Progenitor cell of endocrine pancreas (in vitro differentiated cells): ENCODE measurements around the gene CFAP119. TPM values are rescaled to one million over a fixed set of nuclear protein-coding genes. Genes with fewer than 3 reads are reported as not detected.
A peak's percentile ranks its signal among the peaks of the same experiment; 100 is the strongest.

ENCODE experiments used
- DNase-seq: peaks from one replicate; pipeline ENCODE4 v3.0.0; 2021; ENCODE audit warnings: low spot score; ENCODE audit not compliant: unreplicated experiment
- H3K27ac Mint-ChIP-seq: 2 replicates; pipeline ENCODE4 v1.8.0; 2021; ENCODE audit warnings: mild to moderate bottlenecking, moderate library complexity, mixed read lengths
- H3K27me3 Mint-ChIP-seq: 2 replicates; pipeline ENCODE4 v1.8.0; 2021; ENCODE audit warnings: mixed read lengths
- H3K36me3 Mint-ChIP-seq: 2 replicates; pipeline ENCODE4 v1.8.0; 2022; ENCODE audit warnings: mixed read lengths; ENCODE audit not compliant: insufficient read depth
- H3K4me1 Mint-ChIP-seq: 2 replicates; pipeline ENCODE4 v1.8.0; 2021; ENCODE audit warnings: low read depth, mixed read lengths
- H3K4me3 Mint-ChIP-seq: 2 replicates; pipeline ENCODE4 v1.8.0; 2021; ENCODE audit warnings: low read depth, mild to moderate bottlenecking, moderate library complexity, mixed read lengths
- H3K9me3 Mint-ChIP-seq: 2 replicates; pipeline ENCODE4 v1.8.0; 2021; ENCODE audit warnings: low read depth, mixed read lengths
- CTCF ChIP-seq: fragments of 200-600 bp; sonication (generic); IDR thresholded peaks from one replicate; pipeline ENCODE4 v1.5.0; 2021; ENCODE audit warnings: antibody characterized with exemption, mild to moderate bottlenecking; ENCODE audit not compliant: unreplicated experiment
- total RNA-seq: library from RNA; stranded (reverse); gene quantifications from 2 replicates; pipeline ENCODE4 v1.2.1, GENCODE V29; 2021

The CFAP119 gene
- total RNA-seq, 1 donor from 2014 or later: 19.3 TPM

- H3K27ac Mint-ChIP-seq: no peak overlapping the region
- peaks cover 11% of the 10 kb centered on the region for H3K4me1 Mint-ChIP-seq
- H3K4me3 Mint-ChIP-seq: no peak overlapping the region
- no peaks in the 10 kb centered on the region for H3K27me3 Mint-ChIP-seq
- H3K9me3 Mint-ChIP-seq: no peaks in the 10 kb centered on the region
- DNase-seq: no peak
- no peak for TF ChIP-seq CTCF
- H3K36me3 Mint-ChIP-seq: peaks cover 32% of the 10 kb centered on the region
Measured at GRCh38 chr16:30737794-30738648, 23.8 kb downstream of the CFAP119 start.

- H3K36me3 Mint-ChIP-seq: peaks cover 32% of the 10 kb centered on the region
- H3K27me3 Mint-ChIP-seq: no peaks in the 10 kb centered on the region
- DNase-seq: no peak
Measured at GRCh38 chr16:30736995-30737793, 24.7 kb downstream of the CFAP119 start.

GRCh38 chr16:30731411-30731810 lies 30.5 kb downstream of the CFAP119 start:
- no peak for DNase-seq
- no peaks in the 10 kb centered on the region for H3K9me3 Mint-ChIP-seq
- H3K27ac Mint-ChIP-seq: no peak overlapping the region
- H3K4me3 Mint-ChIP-seq: no peak overlapping the region
- H3K27me3 Mint-ChIP-seq: no peaks in the 10 kb centered on the region
- H3K36me3 Mint-ChIP-seq: peaks cover 37% of the 10 kb centered on the region
- no peaks in the 10 kb centered on the region for H3K4me1 Mint-ChIP-seq
- no peak for TF ChIP-seq CTCF

More at GRCh38 chr16:30736995-30737793, 24.7 kb downstream of the CFAP119 start:
- Mint-ChIP-seq H3K4me3 (no peak overlapping the region), H3K27ac (no peak overlapping the region), H3K4me1 (peaks cover 11% of the 10 kb centered on the region), H3K9me3 (no peaks in the 10 kb centered on the region)
- no peak for TF ChIP-seq CTCF

GRCh38 chr16:30728899-30729672 lies 32.8 kb downstream of the CFAP119 start:
- DNase-seq: no peak
- Mint-ChIP-seq H3K4me3 (no peak overlapping the region), H3K9me3 (no peaks in the 10 kb centered on the region), H3K27me3 (no peaks in the 10 kb centered on the region), H3K27ac (no peak overlapping the region), H3K36me3 (peaks cover 40% of the 10 kb centered on the region), H3K4me1 (peaks cover 1% of the 10 kb centered on the region)
- no peak for TF ChIP-seq CTCF

GRCh38 chr16:30728321-30728720 lies 33.5 kb downstream of the CFAP119 start:
- Mint-ChIP-seq H3K4me3 (no peak overlapping the region), H3K27ac (peak overlapping the region; percentile 52), H3K9me3 (no peaks in the 10 kb centered on the region), H3K27me3 (no peaks in the 10 kb centered on the region), H3K4me1 (peaks cover 1% of the 10 kb centered on the region), H3K36me3 (peaks cover 42% of the 10 kb centered on the region)
- no peak for TF ChIP-seq CTCF
- no peak for DNase-seq
